Peyer's patch (tissue), 4 donors: ENCODE measurements around the gene CFAP221.

Experiments
- POLR2A ChIP-seq, 2 donors: fragments of 450-650 bp; IDR thresholded peaks; one replicate each; pipeline ENCODE4 v1.5.1; 2017; ENCODE audit warnings: antibody characterized with exemption in 2 of 2, mild to moderate bottlenecking in 2 of 2, moderate library complexity in 2 of 2
- TF ChIP-seq, protein P1 (sequence below), 6 experiments: fragments of 450-650 bp in 4 of 6; fragments of 200-600 bp in 2 of 6; sonication (generic) in 1 of 6; IDR thresholded peaks; one replicate each; pipeline ENCODE4 v1.5.1; 2017 to 2019; ENCODE audit warnings: antibody characterized with exemption in 6 of 6, mild to moderate bottlenecking in 3 of 6, moderate library complexity in 1 of 6

DNA sequence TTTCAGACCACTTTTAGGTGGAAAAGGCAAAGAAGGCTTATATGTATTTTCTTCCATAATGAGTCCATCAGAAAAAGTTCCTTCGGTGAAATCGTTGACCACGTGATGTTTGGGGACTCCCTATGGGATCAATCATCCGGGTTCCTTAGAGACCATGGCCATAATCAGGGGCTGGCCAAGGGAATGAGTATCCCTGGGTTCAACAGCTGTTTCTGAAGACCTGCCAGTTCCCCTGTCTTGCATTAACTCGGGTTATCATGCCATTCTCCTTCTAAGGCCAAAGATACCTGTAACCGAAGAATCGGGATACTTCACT, 116.1 kb downstream of the CFAP221 start:
- no peak for TF ChIP-seq POLR2A (IDR thresholded peaks at IDR 0.05)
- TF ChIP-seq, protein P1, sequence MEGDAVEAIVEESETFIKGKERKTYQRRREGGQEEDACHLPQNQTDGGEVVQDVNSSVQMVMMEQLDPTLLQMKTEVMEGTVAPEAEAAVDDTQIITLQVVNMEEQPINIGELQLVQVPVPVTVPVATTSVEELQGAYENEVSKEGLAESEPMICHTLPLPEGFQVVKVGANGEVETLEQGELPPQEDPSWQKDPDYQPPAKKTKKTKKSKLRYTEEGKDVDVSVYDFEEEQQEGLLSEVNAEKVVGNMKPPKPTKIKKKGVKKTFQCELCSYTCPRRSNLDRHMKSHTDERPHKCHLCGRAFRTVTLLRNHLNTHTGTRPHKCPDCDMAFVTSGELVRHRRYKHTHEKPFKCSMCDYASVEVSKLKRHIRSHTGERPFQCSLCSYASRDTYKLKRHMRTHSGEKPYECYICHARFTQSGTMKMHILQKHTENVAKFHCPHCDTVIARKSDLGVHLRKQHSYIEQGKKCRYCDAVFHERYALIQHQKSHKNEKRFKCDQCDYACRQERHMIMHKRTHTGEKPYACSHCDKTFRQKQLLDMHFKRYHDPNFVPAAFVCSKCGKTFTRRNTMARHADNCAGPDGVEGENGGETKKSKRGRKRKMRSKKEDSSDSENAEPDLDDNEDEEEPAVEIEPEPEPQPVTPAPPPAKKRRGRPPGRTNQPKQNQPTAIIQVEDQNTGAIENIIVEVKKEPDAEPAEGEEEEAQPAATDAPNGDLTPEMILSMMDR (IDR thresholded peaks at IDR 0.05), result no peak
